Measurements from ENCODE around the gene PHF13.
"Not testable (repeated sequence)": the region's sequence is repeated elsewhere in the genome, so short reads cannot be mapped to it uniquely, and the experiment has no call there.

PHF13 gene

DNA sequence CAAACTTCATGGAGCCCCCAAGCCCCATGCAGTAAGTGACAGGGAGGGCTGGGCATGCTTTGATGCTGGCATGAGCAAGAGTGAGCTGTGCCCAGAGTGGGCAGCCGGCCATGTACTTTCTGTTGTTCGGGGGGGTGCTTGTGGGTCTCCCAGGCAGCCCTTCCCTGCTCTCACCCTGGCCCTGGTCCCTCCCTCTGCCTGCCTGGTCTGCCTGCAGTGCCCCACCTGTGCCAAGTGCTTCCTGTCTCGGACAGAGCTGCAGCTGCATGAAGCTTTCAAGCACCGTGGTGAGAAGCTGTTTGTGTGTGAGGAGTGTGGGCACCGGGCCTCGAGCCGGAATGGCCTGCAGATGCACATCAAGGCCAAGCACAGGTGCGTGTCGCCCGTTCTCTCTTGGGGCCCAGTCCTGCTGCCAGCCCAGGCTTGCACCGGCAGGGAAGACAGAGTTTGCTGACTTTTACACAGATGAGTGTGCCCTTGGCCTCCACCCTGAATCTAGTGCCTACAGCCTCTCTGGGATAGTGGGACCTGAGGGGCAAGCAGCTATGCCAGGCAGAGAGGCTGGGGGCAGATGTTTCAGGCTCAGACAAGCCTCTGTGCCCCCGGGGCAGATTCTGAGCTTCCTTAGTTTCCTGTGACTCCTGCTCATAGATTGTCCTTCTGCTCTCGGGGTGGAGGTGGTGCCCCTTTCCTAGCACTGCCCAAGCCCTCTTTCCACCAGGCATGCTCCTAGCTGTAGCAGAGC lies 26.1 kb upstream of the PHF13 start:
- DNase-seq (ENCODE audit: low spot score) = no peak

DNA sequence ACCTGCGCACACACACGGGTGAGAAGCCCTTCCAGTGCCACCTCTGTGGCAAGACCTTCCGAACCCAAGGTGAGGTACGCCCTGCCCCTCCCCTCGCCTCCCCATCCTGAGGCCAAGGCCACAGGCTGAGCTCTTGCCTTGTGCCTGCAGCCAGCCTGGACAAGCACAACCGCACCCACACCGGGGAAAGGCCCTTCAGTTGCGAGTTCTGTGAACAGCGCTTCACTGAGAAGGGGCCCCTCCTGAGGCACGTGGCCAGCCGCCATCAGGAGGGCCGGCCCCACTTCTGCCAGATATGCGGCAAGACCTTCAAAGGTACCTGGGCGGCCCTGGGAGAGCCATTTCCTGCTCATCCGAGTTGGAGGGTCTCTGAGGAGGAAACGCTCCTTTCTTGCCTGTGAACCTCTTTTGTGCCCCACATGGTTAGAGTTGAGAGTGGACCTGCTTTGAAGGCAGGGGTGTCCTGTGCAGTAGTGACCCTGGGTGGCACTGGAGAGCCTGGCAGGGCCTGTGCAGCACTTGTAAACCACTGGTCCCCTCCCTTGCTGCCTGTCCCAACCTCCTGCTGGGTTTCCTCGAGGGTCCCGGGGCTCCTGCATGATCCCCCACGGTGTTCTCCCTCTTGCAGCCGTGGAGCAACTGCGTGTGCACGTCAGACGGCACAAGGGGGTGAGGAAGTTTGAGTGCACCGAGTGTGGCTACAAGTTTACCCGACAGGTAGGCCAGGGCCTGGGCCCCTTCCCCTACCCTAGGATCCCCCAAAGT lies 25.2 kb upstream of the PHF13 start:
- DNase-seq (ENCODE audit: low spot score) = no peak

DNA sequence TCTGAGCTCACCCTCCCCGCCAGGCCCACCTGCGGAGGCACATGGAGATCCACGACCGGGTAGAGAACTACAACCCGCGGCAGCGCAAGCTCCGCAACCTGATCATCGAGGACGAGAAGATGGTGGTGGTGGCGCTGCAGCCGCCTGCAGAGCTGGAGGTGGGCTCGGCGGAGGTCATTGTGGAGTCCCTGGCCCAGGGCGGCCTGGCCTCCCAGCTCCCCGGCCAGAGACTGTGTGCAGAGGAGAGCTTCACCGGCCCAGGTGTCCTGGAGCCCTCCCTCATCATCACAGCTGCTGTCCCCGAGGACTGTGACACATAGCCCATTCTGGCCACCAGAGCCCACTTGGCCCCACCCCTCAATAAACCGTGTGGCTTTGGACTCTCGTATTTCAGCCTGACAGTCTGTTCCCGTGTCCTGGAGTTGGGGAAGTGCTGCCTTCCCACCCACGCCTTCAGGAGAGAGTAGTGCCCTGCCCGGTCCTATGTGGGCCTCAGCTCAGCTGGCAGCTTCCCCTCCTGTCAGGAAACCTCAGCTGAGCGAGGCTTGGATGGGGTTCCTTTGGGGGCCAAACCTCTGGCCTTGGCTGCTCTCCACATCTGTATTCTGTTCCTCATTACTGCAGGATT lies 24.5 kb upstream of the PHF13 start:
- DNase-seq (ENCODE audit: low spot score) = no peak

DNA sequence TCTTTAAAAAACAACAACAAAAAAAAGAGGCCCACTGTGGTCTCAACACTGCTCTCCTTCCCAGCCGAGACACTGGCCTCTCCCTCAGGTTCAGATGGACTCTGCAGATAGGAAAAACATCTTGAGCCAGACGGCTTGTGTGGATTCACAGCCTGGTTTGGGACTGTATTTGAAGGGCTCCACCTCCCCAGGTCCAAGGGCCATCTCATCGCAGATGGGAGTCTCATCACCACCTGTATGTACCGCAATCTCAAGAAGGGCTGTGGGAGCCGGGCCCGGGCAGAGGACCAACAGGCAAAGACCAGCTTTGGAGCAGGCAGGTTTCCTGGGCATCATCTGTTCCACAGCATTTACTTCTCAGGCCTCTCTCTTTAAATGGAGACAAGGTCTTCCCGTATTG lies 23.5 kb upstream of the PHF13 start:
- DNase-seq (ENCODE audit: low spot score) = no peak

DNA sequence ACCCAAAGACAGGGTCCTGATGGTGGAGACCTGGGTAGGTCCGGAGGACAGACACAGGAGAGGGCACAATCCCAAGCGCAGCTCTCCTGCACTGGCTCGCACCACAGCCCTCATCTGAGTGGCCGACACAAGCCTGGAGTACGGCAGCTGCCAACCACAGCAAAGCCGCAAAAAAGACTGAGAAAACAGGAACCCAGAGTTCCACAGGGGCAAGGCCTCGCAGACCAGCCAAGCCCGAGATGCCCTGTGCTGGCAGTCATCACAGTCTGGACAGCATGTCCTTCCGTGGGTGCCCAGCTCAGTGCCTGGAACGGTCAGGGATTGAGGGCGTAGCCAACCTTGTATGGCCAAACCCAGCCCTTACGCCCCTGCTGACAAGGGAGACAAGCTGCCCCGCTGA lies 22.3 kb upstream of the PHF13 start:
- DNase-seq (ENCODE audit: low spot score) = no peak

DNA sequence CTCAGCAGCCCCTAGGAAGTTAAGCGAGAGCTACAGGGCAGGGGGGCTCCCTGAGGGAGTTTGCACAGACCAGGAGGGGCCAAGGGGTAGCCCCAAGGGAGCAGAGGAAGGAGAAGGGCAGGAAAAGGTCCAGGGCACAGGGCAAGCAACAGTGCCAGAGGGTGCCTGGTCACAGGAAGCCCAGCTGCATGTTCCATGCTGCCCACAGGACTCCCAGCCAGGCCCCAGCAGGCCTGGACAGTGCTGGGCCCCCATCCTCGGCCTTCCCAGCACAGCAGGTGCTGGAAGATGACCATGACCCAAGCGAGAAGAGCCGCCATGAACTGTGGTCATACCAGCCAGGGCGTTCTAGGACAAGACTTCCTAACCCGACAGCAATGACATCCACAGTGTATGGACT lies 21.9 kb upstream of the PHF13 start:
- no peak for DNase-seq (ENCODE audit: low spot score)

DNA sequence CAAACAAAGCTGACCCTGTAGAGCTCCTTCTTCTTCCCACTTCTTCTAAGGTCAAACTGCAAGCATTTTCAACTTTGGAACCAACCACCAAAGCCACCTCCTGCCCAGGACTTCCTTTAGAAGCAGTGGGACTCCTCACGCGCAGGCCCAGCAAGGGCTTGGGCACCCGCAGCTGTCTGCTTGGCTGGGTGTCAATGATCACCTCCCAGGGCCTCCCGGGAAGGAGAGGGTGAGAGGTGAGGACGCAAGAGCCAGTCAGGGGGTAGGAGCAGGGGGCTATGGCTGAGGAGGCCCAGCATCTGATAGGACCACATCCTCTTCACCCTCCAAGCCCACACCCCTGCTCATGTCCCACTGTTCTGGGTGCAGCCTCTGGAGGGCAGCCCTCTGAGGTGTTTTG lies 21.1 kb upstream of the PHF13 start:
- DNase-seq (ENCODE audit: low spot score) = no peak

DNA sequence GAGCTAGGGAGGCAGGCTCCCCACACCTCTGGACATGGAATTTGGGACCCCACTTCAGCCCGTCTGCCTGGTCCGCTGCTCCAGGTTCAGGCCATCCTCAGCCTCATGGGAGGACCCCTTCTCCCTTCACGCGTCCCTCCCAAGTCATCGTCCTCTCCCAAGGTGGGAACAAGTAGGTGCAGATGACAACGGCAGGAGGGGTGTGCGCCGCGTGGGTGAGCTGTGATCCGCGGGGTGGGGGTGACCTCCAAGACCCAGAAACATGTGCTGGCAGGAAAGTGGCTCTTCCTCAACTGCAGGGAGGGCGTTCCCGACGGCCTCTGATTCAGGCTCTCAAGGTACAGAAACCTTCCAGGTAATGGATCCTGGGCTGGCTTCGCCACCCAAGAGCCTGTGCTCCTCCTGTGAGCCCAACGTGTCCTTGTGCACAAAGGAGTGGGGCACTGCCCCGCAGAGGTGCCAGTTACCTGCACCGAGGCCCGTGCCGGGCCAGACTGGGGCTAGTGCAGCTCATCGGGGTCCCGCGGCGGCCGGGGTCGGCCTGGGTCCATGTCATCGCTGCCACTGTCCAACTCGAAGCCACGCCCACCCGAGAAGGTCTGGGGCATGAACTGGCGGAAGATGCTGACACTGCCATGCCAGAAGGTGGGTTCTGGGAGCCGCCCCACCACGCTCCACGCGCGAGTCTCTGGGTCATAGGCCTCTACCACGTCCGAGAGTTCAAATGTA lies 20.5 kb upstream of the PHF13 start:
- no peak for DNase-seq (ENCODE audit: low spot score)

DNA sequence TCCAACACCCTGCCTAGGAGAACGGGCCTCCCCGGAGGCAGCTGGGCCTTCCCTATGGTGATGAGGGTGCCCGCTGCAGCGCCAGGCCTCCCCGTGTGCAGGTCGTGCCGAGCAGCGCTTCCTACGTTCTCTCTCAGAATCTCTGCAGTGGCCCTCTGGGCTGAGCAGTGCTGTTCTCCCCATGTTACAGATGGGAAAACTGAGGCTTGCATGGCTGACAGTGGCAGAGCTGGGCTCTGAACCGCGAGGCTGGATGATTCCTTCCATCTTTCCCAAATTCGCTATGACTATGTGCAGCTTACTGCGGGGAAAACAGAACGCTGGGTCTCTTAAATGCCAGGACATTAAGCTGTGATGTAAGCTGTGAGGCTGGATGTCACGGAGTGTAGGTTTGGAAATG lies 19.7 kb upstream of the PHF13 start:
- DNase-seq (ENCODE audit: low spot score) = no peak

DNA sequence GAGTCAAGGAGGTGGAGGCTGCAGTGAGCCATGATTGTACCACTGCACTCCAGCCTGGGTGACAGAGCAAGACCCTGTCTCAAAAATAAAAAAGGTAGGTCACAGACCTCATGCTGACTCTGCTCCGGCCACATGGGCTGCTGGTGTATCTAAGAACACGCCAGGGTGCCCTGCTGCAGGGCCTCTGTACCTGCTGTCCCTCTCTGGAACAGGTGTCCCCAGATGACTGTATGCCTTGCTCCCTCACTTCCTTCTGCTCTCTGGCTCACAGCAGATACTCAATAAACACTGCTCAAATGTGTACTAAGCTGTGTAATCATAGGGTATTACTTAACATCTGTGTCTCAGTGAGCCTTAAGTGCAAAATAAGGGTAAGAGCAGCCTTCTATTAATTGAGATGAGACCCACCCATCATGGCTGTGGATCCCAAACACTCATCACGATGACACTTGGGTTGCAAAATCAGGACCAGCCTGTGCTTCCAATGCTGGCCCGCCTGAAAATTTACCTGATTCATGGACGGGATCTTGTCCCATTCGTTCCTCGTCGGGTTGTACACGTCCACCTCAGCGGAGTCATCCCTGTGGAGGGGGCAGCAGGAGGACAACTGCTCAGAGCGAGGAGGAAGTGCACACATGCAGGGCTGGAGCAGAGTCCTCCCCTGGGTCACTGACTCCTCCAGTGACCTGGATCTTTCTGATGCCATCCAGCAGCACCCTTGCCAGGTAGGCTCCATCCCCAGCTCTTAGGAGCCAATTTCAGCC lies 18.4 kb upstream of the PHF13 start:
- DNase-seq (ENCODE audit: low spot score) = no peak

DNA sequence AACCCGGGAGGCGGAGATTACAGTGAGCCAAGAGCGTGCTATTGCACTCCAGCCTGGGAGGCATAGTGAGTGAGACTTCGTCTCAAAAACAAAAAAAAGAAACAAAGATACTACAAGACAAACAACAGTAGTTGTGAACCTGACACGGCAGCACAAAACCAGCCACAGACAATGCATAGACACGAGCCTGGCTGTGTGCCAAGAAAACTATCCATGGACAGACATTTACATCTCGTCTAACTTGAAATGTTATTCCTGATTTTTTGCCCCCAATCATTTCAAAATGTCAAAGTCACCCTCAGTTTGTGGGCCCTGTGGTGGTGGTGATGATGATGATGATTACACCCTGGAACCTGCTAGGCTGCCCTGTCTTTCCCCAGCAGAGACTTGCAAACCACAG lies 17.2 kb upstream of the PHF13 start:
- no peak for DNase-seq (ENCODE audit: low spot score)

DNA sequence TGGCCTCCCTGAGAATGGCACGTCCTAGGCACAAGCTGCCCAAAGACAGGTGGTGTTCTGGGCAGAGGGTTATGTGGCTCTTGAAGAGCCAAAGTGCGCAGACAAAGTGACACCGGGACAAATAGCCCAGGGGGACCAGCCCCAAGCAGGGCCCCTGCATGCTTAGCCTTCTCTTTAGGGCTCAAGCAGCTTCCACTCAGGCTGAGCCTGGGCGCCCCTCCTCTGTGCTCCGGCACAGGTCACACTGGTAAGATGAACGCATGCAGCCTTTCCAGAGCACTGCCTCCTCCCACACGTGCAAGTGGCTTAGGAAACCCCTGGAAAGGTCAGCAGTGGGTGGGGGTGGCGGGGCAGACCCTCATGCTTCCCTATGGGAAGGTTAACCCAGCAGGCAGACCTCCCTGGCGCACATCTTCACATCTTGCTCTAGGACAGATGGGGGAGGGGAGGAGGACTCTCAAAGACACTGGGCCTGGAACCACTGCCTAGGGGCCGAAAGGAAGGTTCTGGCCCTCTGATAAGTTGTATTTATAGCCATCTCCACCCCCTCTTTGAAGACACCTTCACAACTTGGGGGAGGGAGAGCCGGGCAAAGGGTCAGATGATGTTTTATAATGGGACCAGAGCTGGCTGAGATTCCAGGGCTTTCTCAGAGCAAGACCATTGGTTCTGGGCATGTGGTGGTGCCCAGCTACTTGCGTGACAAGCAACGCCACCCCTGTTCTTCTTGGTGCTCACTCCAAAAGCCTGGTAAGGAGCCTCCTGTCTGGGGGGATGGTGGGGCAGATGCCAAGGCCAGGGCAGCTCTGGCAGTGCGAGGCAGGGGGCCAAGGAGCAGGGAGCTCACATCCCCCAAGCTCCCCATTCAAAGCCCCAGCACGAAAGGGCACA lies 16.4 kb upstream of the PHF13 start:
- DNase-seq (ENCODE audit: low spot score) = no peak

DNA sequence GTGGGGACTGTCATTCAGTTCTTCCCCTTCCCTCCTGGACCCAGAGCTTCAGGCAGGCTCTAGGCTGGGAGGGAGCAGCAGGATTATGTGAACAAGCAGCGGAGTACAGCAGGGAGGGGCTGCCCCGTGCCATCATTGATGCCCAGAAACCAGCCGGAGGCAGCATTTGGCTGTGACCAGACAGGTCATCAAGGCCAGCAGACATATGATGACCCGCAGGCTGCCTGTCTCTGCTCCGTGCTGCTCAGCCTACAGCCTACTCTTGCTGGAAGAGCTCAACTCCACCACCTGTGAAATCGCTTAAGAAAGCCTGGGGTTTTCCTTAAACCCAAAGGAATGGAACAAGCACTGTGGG lies 15.8 kb upstream of the PHF13 start:
- no peak for DNase-seq (ENCODE audit: low spot score)

DNA sequence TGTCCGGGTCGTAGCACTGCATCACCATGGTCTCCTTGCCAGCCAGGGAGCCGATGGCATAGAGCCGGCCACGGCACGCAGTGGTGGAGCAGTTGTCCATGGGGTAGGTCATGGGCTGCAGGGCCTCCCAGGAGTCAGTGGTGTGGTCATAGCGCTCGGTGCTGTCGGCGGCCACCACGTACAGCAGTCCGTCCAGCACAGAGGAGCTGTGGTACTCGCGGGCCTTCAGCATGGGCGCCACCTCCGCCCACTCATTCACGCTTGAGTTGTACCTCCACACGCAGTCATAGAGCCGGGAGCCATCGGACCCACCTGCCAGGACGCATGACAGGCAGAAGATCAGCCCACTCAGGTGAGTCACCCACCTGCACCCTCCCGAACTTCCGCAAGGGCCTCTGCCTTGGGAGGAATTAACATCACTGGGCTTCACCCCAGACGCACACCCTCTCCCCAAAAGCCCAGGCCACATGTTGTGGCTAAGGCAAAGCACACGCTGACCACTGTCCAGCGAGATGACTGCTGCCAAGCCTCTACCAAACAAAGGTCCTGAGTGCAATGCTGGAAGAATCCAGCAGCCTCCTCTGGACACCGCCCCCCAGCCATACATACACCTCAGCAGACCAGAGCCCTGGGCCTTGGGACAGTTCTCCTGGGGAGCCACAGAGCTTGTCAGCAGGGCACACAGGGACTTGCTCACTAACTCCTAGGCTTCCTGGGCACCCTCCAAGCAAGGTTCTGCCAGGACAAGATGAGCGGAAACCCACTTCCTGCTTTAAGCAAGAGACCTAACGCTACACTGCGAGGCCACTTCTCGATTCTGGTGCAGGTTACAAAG lies 14.2 kb upstream of the PHF13 start:
- peak; percentile 57 for DNase-seq (ENCODE audit: low spot score)

DNA sequence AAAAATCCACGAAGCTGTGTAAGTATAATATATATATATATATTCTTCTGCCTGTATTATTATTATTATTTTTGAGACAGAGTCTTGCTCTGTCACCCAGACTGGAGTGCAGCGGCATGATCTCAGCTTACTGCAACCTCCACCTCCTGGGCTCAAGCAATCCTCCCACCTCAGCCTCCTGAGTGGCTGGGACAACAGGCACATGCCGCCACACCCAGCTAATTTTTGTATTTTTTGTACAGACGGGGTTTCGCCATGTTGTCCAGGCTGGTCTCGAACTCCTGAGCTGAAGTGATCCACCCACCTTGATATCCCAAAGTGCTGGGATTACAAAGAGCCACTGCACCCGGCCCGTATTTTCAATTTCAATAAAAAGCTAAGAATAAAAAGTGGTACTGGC lies 13.5 kb upstream of the PHF13 start:
- DNase-seq (ENCODE audit: low spot score) = not testable (repeated sequence)

DNA sequence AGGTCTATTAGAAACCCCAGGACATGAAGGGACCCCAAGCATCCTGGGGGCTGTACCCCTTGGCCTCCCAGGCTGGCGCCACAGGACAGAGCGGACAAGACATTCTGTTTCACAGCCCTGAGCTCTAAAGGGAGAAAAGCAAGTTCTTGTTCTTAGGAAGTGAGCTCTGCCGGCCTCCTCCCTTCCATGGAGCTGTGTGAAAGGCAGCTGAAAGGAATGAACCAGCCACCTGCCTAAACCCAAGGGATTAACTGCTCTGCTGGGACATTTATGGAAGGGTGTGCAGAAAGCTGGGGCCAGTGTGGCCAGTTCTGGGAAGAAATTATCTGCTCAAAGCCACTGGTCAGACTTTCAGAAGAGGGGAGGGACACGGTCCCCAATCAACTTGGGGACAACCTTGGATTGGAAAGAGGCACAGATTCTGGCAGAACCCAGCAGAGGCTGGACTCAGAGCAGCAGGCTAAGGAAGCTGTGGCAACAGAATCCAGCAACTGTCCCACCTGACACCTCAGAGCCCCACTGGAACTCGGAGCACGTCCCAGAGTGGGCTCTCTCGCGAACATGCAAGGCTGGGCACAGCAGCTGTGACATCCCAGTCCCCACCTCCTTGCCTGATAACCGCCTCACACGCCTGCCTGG lies 13.0 kb upstream of the PHF13 start:
- DNase-seq (ENCODE audit: low spot score) = no peak

DNA sequence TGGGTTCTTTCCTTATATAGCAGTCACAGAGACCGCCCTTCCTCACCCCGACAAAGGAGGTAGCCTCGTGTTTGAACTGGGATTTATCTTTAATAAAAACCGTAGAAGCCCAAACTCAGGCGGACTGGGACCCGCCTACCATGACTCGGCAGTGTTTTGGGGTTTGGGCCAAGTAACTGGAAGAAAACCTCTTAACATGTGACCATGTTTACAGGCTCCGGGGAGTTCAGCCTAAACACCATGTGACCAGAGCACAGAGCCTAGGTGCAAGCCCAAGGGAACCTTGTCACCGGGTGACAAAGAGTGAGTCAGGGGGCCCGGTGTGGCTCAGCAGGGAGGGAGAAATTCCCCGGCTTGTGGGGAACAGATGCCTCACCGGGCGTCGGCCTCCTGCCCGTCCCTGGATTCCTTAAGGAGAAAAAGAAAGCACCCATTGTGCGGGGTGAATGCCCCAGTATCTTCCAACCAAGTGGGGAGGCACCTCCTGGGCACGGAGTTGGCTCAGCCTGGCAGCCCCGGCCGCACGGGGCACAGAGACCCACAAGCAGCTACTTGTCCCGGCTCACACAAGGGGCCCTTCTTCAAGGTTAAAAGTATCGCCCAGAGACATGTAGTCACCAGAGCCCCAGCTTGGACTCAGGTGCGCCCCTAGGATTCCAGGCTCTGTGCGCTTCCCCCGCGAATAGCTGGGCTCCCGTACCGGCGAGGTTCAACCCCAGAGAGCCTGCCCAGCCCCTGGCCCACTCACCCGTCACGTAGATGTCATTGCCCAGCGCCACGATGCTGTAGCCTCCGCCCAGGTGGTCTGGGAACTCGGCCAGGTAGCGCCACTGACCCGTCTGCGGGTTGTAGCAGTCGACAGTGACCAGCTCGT lies 12.2 kb upstream of the PHF13 start:
- peak; percentile 91 for DNase-seq (ENCODE audit: low spot score)

DNA sequence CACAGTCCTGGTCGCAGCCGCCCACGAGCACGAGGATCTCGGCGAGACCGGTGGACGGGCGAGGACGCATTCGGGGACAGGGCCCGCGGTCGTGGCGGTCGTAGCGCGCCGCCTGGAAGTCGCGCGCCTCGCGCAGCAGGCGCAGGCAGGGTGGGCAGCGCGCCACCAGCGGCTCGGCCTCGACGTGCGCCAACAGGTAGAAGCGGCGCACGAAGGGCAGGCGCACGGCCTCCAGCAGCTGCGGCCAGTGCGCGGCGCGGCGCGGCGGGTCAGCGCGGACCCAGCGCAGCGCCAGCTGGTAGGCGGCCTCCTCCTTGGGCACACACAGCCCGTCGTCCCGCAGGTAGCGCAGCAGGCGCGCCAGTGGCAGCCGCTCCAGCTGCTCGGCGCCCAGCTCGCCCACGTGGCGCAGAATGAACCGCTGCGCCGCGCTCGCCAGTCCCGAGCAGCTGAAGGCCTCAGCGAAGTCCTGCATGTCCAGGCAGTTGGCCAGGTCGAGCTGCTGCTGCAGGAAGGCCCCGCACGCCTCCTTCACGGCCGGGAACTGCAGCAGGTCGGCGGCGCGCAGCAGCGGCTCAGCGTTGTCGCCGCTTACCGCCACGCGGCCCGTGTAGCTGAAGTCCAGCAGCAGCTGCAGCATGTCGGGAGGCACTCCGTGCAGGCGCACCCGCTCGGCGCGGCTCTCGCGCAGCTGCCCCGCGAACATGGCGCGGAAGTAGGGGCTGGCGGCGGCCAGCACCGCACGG lies 11.4 kb upstream of the PHF13 start:
- no peak for DNase-seq (ENCODE audit: low spot score)
